Neural cell (in vitro differentiated cells): Measurements from ENCODE around the gene MUC15.

ENCODE experiments used
- EZH2 ChIP-seq: fragments of 200-600, 300-800 bp; shearing (Covaris generic), sonication (generic); IDR thresholded peaks from 2 replicates; pipeline ENCODE4 v1.6.1; 2014; ENCODE audit warnings: antibody characterized with exemption, low read length, borderline replicate concordance, mild to moderate bottlenecking; ENCODE audit not compliant: insufficient read depth, poor library complexity, severe bottlenecking
- POLR2AphosphoS5 ChIP-seq: IDR thresholded peaks from 2 replicates; pipeline ENCODE4 v1.6.1; 2012
- TF ChIP-seq, protein P1 (sequence below): fragments of 450-650 bp; IDR thresholded peaks from 2 replicates; pipeline ENCODE4 v1.5.1; 2014; ENCODE audit warnings: antibody characterized with exemption, mild to moderate bottlenecking, moderate library complexity; ENCODE audit not compliant: poor library complexity, severe bottlenecking

DNA sequence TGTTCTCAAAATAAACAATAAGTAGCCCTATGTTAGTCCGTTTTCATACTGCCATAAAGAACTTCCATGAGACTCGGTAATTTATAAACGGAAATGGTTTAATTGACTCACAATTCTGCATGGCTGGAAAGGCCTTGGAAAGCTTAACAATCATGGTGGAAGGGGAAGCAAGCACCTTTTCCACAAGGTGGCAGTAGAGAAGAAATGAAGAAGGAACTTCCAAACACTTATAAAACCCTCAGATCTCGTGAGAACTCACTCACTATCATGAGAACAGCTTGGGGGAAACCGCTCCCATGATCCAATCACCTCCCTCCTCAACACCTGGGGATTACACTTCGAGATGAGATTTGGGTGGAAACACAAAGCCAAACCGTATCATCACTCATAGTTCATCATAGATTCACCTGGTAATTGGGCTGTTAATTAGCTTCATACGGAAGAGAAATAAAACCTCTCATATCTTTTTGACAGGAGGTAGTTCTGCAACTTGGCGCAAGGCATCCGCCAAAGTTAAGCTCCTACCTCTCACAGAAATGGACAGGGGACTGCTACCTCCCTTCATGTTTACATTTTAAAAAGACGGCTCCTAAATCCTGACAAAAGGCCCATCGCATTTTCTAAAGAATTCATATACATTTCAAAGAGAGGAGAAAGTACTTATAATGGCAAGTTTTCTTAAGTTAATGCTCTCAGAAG, 49.0 kb downstream of the MUC15 start:
- TF ChIP-seq POLR2AphosphoS5 (no peak), EZH2 (no peak)
- TF ChIP-seq, protein P1, sequence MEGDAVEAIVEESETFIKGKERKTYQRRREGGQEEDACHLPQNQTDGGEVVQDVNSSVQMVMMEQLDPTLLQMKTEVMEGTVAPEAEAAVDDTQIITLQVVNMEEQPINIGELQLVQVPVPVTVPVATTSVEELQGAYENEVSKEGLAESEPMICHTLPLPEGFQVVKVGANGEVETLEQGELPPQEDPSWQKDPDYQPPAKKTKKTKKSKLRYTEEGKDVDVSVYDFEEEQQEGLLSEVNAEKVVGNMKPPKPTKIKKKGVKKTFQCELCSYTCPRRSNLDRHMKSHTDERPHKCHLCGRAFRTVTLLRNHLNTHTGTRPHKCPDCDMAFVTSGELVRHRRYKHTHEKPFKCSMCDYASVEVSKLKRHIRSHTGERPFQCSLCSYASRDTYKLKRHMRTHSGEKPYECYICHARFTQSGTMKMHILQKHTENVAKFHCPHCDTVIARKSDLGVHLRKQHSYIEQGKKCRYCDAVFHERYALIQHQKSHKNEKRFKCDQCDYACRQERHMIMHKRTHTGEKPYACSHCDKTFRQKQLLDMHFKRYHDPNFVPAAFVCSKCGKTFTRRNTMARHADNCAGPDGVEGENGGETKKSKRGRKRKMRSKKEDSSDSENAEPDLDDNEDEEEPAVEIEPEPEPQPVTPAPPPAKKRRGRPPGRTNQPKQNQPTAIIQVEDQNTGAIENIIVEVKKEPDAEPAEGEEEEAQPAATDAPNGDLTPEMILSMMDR = no peak
